ENCODE data around the gene NEDD4.
"Not testable (repeated sequence)": the region's sequence is repeated elsewhere in the genome, so short reads cannot be mapped to it uniquely, and the experiment has no call there.

NEDD4 gene

GRCh38 chr15:56003777-56004176, 10.4 kb upstream of the NEDD4 start:
- DNase-seq, result not testable (repeated sequence)

GRCh38 chr15:56003277-56003676, 9.9 kb upstream of the NEDD4 start:
- DNase-seq, result not testable (repeated sequence)

- no peak for DNase-seq
These were observed 8.2 kb upstream of the NEDD4 start for GRCh38 chr15:56001471-56002078.

GRCh38 chr15:55999658-56000057, 6.2 kb upstream of the NEDD4 start:
- no peak for DNase-seq

GRCh38 chr15:55998478-55998877, 5.1 kb upstream of the NEDD4 start:
- DNase-seq, result no peak

GRCh38 chr15:55993804-55994560, 570 bp upstream of the NEDD4 start:
- DNase-seq, result no peak

GRCh38 chr15:55992769-55993110, 672 bp downstream of the NEDD4 start:
- DNase-seq, result no peak

- DNase-seq, result no peak
These were observed 1.3 kb downstream of the NEDD4 start for GRCh38 chr15:55991802-55992768.

- no peak for DNase-seq
These were observed 2.4 kb downstream of the NEDD4 start for GRCh38 chr15:55990998-55991397.

GRCh38 chr15:55990516-55990915, 2.9 kb downstream of the NEDD4 start:
- no peak for DNase-seq

GRCh38 chr15:55989383-55989782, 4.0 kb downstream of the NEDD4 start:
- no peak for DNase-seq

GRCh38 chr15:55981582-55982249, 11.7 kb downstream of the NEDD4 start:
- DNase-seq, result no peak

- no peak for DNase-seq
These were observed 12.9 kb downstream of the NEDD4 start for GRCh38 chr15:55980511-55980910.

GRCh38 chr15:55977231-55977630, 16.2 kb downstream of the NEDD4 start:
- no peak for DNase-seq

GRCh38 chr15:55970286-55970685, 23.1 kb downstream of the NEDD4 start:
- DNase-seq, result no peak

GRCh38 chr15:55969582-55969981, 23.8 kb downstream of the NEDD4 start:
- DNase-seq, result no peak

- no peak for DNase-seq
These were observed 24.5 kb downstream of the NEDD4 start for GRCh38 chr15:55968923-55969322.

GRCh38 chr15:55965091-55965490, 28.3 kb downstream of the NEDD4 start:
- DNase-seq, result no peak

GRCh38 chr15:55960946-55961345, 32.5 kb downstream of the NEDD4 start:
- DNase-seq, result no peak

- no peak for DNase-seq
These were observed 33.5 kb downstream of the NEDD4 start for GRCh38 chr15:55959744-55960447.

GRCh38 chr15:55958349-55958748, 35.1 kb downstream of the NEDD4 start:
- no peak for DNase-seq

GRCh38 chr15:55954862-55955605, 38.4 kb downstream of the NEDD4 start:
- DNase-seq, result no peak
